IPS-NIHi11 (cell line): ENCODE data around the gene THADA.
"Not testable (repeated sequence)": the region's sequence is repeated elsewhere in the genome, so short reads cannot be mapped to it uniquely, and the experiment has no call there.

Source experiments
- DNase-seq: peaks from one replicate; pipeline ENCODE4 v3.0.0; 2012; ENCODE audit warnings: mixed read lengths, low spot score

The THADA gene

DNA sequence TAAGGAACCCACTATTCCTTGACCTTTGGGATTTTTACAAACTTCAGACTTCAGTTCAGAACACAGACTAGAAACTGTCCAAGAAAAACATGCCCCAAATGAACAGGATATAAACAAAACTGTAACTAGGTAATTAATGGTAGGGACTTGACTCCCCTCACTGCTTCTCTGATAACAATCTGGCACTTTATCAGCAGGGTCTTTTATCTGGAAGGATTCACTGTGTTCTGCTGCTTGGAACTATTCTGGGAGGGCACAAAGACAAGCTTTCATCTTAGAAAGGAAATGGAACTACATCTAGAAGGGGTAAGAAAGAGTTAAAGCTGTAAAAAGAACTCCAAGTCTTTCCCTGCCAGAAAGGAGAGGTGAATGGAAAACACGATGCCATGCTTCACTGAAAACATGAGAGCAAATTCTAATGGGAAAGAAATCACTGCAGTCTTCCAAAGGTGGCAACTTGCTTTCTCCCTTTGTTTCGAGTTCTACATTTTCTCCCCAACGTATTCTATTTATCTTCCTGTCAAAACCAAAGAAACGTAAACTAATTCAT lies 181.2 kb downstream of the THADA start:
- DNase-seq: no peak

GRCh38 chr2:43414033-43414432 lies 181.8 kb downstream of the THADA start:
- no peak for DNase-seq

DNA sequence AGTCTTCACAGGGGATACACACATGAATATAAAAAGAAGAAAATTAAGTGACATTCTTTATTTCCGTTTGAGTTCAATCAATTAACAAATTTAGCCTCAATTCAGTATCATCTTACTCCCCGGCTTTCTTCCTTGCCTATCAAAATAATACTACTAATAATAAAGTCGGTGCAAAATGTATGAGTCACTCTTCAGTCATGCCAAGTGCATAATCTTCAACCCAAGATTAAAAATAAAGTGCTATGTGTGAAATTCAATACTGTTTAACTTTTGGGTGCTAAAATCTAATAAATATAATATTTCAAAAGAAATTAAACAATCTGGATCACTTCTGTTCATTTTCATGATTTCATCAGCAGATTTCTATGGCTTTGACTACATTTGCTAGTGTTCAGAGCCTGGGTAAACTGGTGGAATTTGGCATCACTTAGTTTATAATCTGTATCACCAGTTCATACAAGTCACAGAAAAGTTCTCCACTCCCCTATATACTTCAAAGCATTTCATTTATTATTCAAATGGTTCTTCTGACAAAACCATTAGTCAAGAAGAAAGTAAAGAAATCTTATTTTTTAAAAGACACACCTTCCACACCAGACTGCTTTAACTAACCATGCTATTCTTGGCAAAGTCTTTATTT lies 183.6 kb downstream of the THADA start:
- DNase-seq: no peak

- DNase-seq: no peak
Measured at GRCh38 chr2:43410055-43410604, 185.7 kb downstream of the THADA start.

DNA sequence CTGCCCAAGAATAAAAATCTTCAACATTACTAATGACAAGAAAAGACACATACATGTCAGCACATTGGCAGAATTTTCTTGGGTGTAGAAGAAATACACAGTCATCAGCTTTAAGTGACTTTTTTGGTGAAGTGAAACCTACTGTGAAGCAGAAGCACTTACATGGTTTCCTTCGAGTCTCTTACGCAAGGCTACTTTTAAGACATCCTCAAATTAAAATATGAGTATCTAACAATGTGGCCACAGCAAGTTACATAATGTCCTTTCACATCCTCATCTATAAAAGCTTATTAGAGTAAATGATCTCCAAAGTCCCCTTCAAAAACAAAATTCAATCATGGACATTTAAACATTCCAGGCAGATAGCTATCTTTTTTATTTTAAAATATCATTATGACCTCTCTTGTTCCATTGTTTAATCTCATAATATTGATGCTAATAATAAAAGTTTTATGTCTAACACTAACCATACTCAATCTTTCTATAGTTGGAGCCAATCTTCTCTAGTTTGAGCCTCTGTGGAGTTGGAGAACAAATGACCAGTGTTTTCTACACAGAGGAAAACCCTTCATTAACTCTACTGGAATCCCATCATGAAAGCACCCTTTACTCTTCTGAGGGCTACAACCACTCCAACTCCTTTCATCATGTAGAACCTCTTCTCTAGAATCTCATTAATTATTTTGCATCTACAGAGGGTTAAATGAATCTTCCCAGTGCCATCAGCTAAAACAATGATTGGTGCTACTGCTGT lies 187.3 kb downstream of the THADA start:
- no peak for DNase-seq

- DNase-seq: no peak
Measured at GRCh38 chr2:43407935-43408334, 187.9 kb downstream of the THADA start.

DNA sequence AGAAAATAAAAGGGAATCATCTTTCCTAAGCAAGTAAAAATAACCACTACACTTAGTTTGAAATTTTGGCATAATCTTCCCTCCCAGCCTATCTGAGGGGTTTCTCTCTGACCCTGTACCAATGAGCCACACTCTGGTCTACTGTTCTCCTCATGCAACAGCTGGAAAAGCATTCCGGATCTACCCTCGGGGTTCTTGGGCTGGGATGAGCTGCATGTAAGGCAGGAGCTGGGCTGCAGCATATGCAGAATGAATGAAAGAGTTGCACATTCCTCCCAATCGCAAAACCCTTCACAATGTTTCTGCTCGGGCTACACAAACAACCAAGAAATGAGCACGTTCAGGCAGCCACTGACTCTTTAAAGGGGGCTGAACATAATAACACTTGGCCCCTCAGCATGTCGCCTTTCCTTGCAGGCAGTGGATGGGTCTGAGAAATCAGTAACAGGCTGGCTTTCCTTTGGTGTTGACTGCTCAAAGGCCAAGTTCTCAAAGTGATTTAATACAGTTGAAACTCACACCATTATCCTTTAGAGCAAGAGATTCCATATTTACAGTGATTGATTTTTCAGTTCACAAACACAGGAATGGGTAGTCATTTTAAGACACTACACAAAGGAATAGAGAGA lies 189.1 kb downstream of the THADA start:
- no peak for DNase-seq

- DNase-seq: no peak
Measured at GRCh38 chr2:43405829-43406228, 190.0 kb downstream of the THADA start.

- no peak for DNase-seq
Measured at GRCh38 chr2:43402452-43402937, 193.3 kb downstream of the THADA start.

DNA sequence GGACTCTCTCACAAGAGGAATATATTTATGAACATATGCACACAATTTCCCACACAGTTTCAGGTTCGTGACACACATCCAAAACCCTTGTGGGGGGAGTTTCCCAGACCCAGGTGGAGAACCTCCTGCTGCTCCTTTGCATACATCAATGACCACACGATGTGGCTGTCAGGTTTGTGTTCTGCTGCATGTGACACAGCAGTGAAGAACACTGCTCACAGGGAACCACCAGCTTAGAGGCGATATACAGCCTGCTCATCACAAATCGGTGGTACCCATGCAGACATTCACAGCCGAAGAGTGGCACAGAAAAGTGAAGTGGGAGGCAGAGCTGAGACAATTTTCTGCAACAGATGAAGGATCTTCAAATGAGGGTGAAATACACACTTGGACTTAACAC lies 193.8 kb downstream of the THADA start:
- DNase-seq: no peak

DNA sequence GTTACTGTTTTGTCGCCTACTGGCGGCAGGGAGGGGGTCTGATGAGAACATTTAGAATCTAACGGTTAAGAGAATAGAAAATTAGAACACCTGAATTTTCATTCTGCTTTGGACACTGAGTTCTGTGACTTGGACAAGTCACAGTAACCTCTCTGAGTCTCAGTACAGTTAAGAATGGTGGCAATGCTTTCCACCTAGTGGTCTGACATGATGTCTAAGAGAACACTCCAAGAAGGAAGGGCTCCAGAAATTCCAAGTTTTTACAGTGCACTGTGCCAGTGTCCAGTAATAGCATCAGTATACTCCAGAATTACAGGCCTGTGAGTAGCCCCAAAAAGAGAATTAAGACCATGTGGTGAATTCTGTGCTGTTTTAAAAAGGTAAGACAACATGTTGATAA lies 195.3 kb downstream of the THADA start:
- no peak for DNase-seq

DNA sequence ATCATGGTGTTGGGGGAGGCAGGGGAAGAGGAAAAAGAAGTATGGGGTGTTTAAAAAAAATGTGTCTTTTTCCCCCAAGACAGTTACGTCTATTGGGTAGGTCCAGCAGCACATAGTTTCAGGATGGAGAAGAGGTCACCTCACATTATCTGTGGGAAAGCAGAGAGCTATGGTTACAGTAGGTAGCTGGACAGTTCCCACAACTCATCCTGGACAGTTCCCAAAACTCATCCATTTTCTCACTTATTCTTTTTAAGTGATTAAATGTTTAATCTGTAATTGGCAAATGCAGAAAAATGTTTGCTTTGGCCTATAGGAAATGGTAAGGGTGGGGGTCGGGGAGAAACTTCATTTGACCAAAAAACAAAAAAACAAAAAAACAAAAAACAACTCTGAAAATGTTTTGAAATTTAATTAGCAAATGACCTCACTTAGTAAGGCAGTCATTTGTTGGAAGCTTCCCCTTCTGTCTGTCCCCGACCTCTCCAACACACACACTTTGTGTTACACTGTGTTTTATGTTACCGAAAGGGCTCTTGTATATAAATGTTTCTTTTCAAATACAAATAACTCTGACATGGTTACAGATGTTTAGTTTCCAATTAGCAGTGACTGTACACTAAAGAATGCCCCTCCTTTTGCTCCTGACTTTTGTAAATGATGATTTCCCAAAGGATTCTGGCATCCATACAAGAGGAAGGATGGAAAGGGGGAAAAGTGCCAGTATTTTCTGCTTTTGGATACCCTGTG lies 196.1 kb downstream of the THADA start:
- DNase-seq: no peak

DNA sequence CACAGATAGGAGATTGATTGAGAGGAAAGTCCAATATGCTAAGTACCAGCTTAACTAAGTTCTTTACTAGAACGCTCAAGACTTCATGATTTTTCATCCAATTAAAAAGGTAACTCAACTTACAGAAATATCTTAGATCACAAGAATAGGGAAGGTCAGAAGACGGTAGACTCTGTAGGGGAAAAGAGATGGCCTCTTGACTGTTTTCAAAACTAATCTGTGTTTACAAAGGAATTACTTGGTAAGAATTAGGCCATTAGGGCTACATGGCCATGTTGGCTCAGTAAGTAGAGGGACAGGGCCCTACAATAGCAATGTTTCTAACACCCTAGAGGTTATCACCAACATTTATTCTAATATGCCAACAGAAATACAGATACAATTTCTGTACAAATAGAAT lies 196.7 kb downstream of the THADA start:
- no peak for DNase-seq

DNA sequence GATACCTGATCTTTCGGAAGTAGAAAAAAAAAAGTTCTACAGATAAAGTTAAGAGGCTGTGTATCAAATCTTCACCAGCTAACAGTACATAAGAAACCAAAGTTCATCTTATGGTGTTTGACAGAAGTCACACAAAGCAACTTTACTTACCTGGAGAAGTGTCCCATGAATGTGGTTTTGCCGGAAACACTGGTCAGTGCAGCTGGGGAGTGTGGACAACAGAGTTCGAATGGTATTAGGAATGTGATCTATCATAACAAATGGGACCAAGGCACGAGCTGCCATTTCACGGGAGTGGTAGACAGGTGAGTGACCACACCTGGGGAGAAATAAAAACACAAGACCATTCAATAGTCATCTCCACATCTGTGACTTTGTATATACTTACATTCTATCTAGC lies 198.0 kb downstream of the THADA start:
- DNase-seq: no peak

- DNase-seq: no peak
Measured at GRCh38 chr2:43397411-43397810, 198.4 kb downstream of the THADA start.

- not testable (repeated sequence) for DNase-seq
Measured at GRCh38 chr2:43396344-43396743, 199.5 kb downstream of the THADA start.

DNA sequence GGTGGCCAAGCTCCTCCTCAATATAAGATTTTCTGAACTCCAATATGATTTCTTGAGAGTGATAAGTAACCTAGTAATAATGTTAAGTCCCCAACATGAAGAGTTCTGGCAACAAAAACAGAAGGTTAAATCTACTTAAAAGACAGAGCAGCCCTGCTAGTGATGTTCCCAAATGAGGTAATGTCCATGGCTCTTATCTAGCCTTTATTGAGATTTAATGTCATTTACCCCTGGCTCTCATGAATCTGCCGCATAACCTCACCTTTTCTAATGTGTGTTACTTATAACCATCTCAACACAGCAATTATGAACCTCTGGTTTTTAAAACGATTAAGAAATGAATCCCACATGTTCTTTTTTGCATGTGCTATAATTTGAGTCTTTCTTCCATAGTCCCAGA lies 201.9 kb downstream of the THADA start:
- no peak for DNase-seq

DNA sequence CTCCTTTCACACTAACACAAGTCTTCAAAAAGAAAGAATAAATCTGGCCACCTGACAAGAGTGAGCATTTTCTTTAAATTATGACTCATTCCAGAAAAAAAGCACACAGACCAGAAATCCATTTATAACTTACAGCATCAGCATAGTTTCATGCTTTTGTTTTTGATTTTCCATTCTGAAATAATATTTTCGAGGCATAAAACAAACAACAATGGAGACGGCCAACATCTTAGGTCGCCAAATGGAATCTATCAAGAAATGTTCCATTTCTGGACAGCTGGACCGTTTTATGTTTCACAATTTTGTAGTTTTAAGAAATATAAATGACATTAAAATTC lies 204.0 kb downstream of the THADA start:
- DNase-seq: no peak

- DNase-seq: no peak
Measured at GRCh38 chr2:43391201-43391877, 204.5 kb downstream of the THADA start.

GRCh38 chr2:43389581-43390466 lies 206.0 kb downstream of the THADA start:
- no peak for DNase-seq
